Heart left ventricle (tissue), 16 donors: ENCODE measurements around the gene ADCY9. TPM values are rescaled to one million over a fixed set of nuclear protein-coding genes. Genes with fewer than 3 reads are reported as not detected.

ENCODE experiments used
- ATAC-seq, 4 donors: fragments of 200-7000 bp; cut with Tn5 transposase; one replicate each; pipeline ENCODE4 v1.9.1; 2020 to 2022; ENCODE audit warnings: moderate library complexity in 4 of 4, mild to moderate bottlenecking in 3 of 4, moderate number of reproducible peaks in 1 of 4
- DNase-seq, 5 donors: peaks; one replicate each; pipeline ENCODE4 v3.0.0-alpha.2; 2020
- H3K27ac ChIP-seq, 12 donors: fragments of 200-600 bp; sonication (generic) in 4 of 12; one replicate each; pipeline versions ENCODE4 v1.5.0 to v1.8.0; 2016 to 2022; ENCODE audit warnings: mild to moderate bottlenecking in 2 of 12
- H3K27me3 ChIP-seq, 9 donors: fragments of 200-600 bp; sonication (generic) in 2 of 9; one replicate each; pipeline versions ENCODE4 v1.5.1 to v1.8.0; 2016 to 2022; ENCODE audit warnings: mild to moderate bottlenecking in 3 of 9
- H3K36me3 ChIP-seq, 9 donors: fragments of 200-600 bp; sonication (generic) in 2 of 9; one replicate each; pipeline versions ENCODE4 v1.5.0 to v1.8.0; 2018 to 2022; ENCODE audit warnings: mild to moderate bottlenecking in 2 of 9
- H3K4me1 ChIP-seq, 12 donors: fragments of 200-600 bp; sonication (generic) in 4 of 12; one replicate each; pipeline versions ENCODE4 v1.5.0 to v1.8.0; 2016 to 2022; ENCODE audit warnings: mild to moderate bottlenecking in 3 of 12
- H3K4me3 ChIP-seq, 12 donors: fragments of 200-600 bp; sonication (generic) in 4 of 12; one replicate each; pipeline versions ENCODE4 v1.5.0 to v1.8.0; 2017 to 2022; ENCODE audit warnings: mild to moderate bottlenecking in 9 of 12, moderate library complexity in 4 of 12
- H3K9me3 ChIP-seq, 12 donors: fragments of 200-600 bp; sonication (generic) in 4 of 12; one replicate each; pipeline versions ENCODE4 v1.5.0 to v1.8.0; 2016 to 2022; ENCODE audit warnings: mild to moderate bottlenecking in 1 of 12
- CTCF ChIP-seq, 12 donors: fragments of 200-600 bp; sonication (generic) in 4 of 12; IDR thresholded peaks; one replicate each; pipeline versions ENCODE4 v1.5.0 to v1.8.0; 2018 to 2022; ENCODE audit warnings: antibody characterized with exemption in 12 of 12, mild to moderate bottlenecking in 5 of 12
- POLR2A ChIP-seq, 2 donors: fragments of 450-650 bp; IDR thresholded peaks; one replicate each; pipeline ENCODE4 v1.6.1; 2017; ENCODE audit warnings: antibody characterized with exemption in 2 of 2, mild to moderate bottlenecking in 2 of 2, moderate library complexity in 2 of 2
- WGBS, 4 donors: extraction: QIAGEN DNeasy Blood & Tissue Kit in 2 of 4; methylation state at CpG; one replicate each; pipeline versions ENCODE4 v1.1.5 to v1.1.7; 2013 to 2018; 5-methylcytosine and 5-hydroxymethylcytosine counted together
- intact Hi-C, 10 donors: fragments of 100-400 bp; cut with DNase I; formaldehyde crosslinking; loops; one replicate each; pipeline versions ENCODE4 v1.11.1 to v1.14.2; 2022
- polyA plus RNA-seq, 2 donors: library from polyadenylated mRNA; stranded (reverse); fragments of 200-250 nt; gene quantifications; one replicate each; pipeline ENCODE4 v1.2.3, GENCODE V29; 2013
- total RNA-seq, 9 donors: library from RNA; depleted of rRNA in 2 of 9; stranded (reverse); fragments of >200 nt in 2 of 9; fragmentation: NEBNext Ultra II Directional in 3 of 9; extraction: Animal tissue kit (Norgen Biotek cat#: 25700) in 3 of 9; gene quantifications; one replicate each; pipeline versions ENCODE4 v1.1.0 to v1.2.4, GENCODE V29; 2016 to 2023
- donor health status: ischemic (EF 13 %, LVEDD 7.1; RV severe dilation, severe dysfunction).
- donor health status: healthy with polysubstance abuse.
- donor health status: DM: no; HTN: yes; CAD: no.
- donor health status: DM: no; HTN: no; CAD: no.
- donor health status: ischemic (EF 25% LVEDD 6.9; RV normal size, moderate dysfunction).
- donor health status: ischemic (EF 25% LVEDD 5.7; RV mildly dilated, moderate dysfunction).
- donor health status: healthy.
- donor health status: DM: yes; HTN: yes; CAD: no.
- donor health status: ischemic (EF 35%, LVEDD 5.7; RV mildly dilated, moderate dysfunction).
- donor health status: nonischemic (EF 11% LVEDD 7.7; RV severe dilation, severe dysfunction).
- donor health status: DM: yes; HTN: yes; CAD: no.
- donor health status: PGD.
- donor health status: ischemic (EF 29% LVEDD 5.4; RV normal size, mild dysfunction).
- donor health status: nonischemic (EF 23%, LVEDD 6.1; RV moderate dilation, normal function).

Gene ADCY9
- total and polyA plus RNA-seq, 11 donors, result 11.8 to 85.8 (median 45.0) TPM

- peaks cover 3 to 71% (median 41%) of the 10 kb centered on the region in 12 donors for H3K4me1 ChIP-seq
- no peaks in the 10 kb centered on the region for H3K27me3 ChIP-seq
- peak overlapping the region in 9 of 12 donors; percentile 1 to 35 (median 19) for H3K4me3 ChIP-seq
- 39 to 49% (median 45%) methylated on average over 8 of the region's 8 CpGs for WGBS, 4 donors
- ATAC-seq (peak; percentile 32 to 69 (median 46)), DNase-seq (peak in 3 of 5 donors; percentile 44 to 66 (median 61))
- H3K36me3 ChIP-seq, result no peaks in the 10 kb centered on the region
- intact Hi-C loops, result loop anchor here in 2 of 10 donors (5.0 to 10.0 kb wide), 2 partner anchors 41 to 49 kb away; no protein-coding TSS in a partner anchor
- TF ChIP-seq POLR2A (IDR thresholded peaks at IDR 0.05) (no peak), CTCF (IDR thresholded peaks at IDR 0.05) (no peak)
- no peaks in the 10 kb centered on the region for H3K9me3 ChIP-seq
- H3K27ac ChIP-seq, result peak overlapping the region; percentile 4 to 84 (median 75)
These were observed 22.6 kb downstream of the ADCY9 start for GRCh38 chr16:4093495-4094126.

GRCh38 chr16:4092547-4093265 is 23.5 kb downstream of the ADCY9 start:
- ATAC-seq, result no peak
- H3K36me3 ChIP-seq, result no peaks in the 10 kb centered on the region
- DNase-seq, result no peak
- no peaks in the 10 kb centered on the region for H3K27me3 ChIP-seq
- H3K4me1 ChIP-seq, result peaks cover 3 to 70% (median 40%) of the 10 kb centered on the region in 12 donors
- peak overlapping the region in 4 of 12 donors; percentile 15 to 35 (median 31) for H3K4me3 ChIP-seq
- TF ChIP-seq CTCF (IDR thresholded peaks at IDR 0.05), result no peak
- TF ChIP-seq POLR2A (IDR thresholded peaks at IDR 0.05), result no peak
- 68 to 77% (median 69%) methylated on average over 5 of the region's 5 CpGs for WGBS, 4 donors
- no peaks in the 10 kb centered on the region for H3K9me3 ChIP-seq
- intact Hi-C loops, result loop anchor here in 2 of 10 donors (5.0 to 10.0 kb wide), 2 partner anchors 40 to 48 kb away; no protein-coding TSS in a partner anchor
- H3K27ac ChIP-seq, result peak overlapping the region in 11 of 12 donors; percentile 25 to 84 (median 75)

- TF ChIP-seq POLR2A (IDR thresholded peaks at IDR 0.05), result no peak
- no peak for TF ChIP-seq CTCF (IDR thresholded peaks at IDR 0.05)
- no peak overlapping the region for H3K4me3 ChIP-seq
- ATAC-seq (no peak), DNase-seq (no peak)
- intact Hi-C loops, result loop anchor here in 2 of 10 donors (5.0 to 10.0 kb wide), 2 partner anchors 39 to 47 kb away; no protein-coding TSS in a partner anchor
- no peaks in the 10 kb centered on the region for H3K9me3 ChIP-seq
- H3K36me3 ChIP-seq, result no peaks in the 10 kb centered on the region
- WGBS, 4 donors, result 90 to 94% (median 92%) methylated on average over 17 of the region's 17 CpGs
- peak overlapping the region in 7 of 12 donors; percentile 72 to 87 (median 82) for H3K27ac ChIP-seq
- H3K27me3 ChIP-seq, result no peaks in the 10 kb centered on the region
- H3K4me1 ChIP-seq, result peaks cover 3 to 69% (median 39%) of the 10 kb centered on the region in 12 donors
These were observed 24.8 kb downstream of the ADCY9 start for GRCh38 chr16:4091240-4092012.
